Fibroblast of skin of left biceps (primary cell): ENCODE measurements around the gene PARK7.
A peak's percentile ranks its signal among the peaks of the same experiment; 100 is the strongest.

ENCODE experiments used
- DNase-seq, 2 experiments: peaks; one replicate each; pipeline ENCODE4 v3.0.0-alpha.2; 2013; ENCODE audit warnings: low read depth in 2 of 2

PARK7 gene

GRCh38 chr1:8024329-8024728 is 62.8 kb downstream of the PARK7 start:
- DNase-seq = no peak

GRCh38 chr1:8025061-8025670 is 63.7 kb downstream of the PARK7 start:
- no peak for DNase-seq

GRCh38 chr1:8025671-8026144 is 64.2 kb downstream of the PARK7 start:
- no peak for DNase-seq

- DNase-seq = peak; percentile 91
These were observed 64.9 kb downstream of the PARK7 start, which contains the start of gene ERRFI1 for GRCh38 chr1:8026153-8026975. Gene ERRFI1, minus strand, starts transcription at chr1:8026309. Its CDS starts 10,690 bp downstream, at chr1:8015619.

GRCh38 chr1:8026976-8027747 is 65.7 kb downstream of the PARK7 start:
- DNase-seq = no peak

GRCh38 chr1:8027748-8028570 is 66.4 kb downstream of the PARK7 start:
- DNase-seq = peak; percentile 64 to 65

- no peak for DNase-seq
These were observed 67.0 kb downstream of the PARK7 start for GRCh38 chr1:8028571-8028910.

GRCh38 chr1:8031176-8031785 is 69.8 kb downstream of the PARK7 start:
- DNase-seq = no peak

- peak in 1 of 2 experiments; percentile 37 for DNase-seq
These were observed 70.9 kb downstream of the PARK7 start for GRCh38 chr1:8032366-8032910.

- no peak for DNase-seq
These were observed 71.8 kb downstream of the PARK7 start for GRCh38 chr1:8033322-8033721.
